ENCODE measurements around the gene VWA8.
"Not testable (repeated sequence)": the region's sequence is repeated elsewhere in the genome, so short reads cannot be mapped to it uniquely, and the experiment has no call there.

The VWA8 gene

GRCh38 chr13:41952749-41953148, 8.2 kb downstream of the VWA8 start:
- no peak overlapping the region for H3K27ac Mint-ChIP-seq
- peaks cover 0 to 1% of the 10 kb centered on the region in 2 donors for H3K9me3 Mint-ChIP-seq
- no peak overlapping the region for H3K4me3 Mint-ChIP-seq
- DNase-seq (no peak), ATAC-seq (replicated peaks) (no peak)
- H3K36me3 Mint-ChIP-seq = peaks cover 19 to 23% of the 10 kb centered on the region in 2 donors
- peaks cover 8 to 25% of the 10 kb centered on the region in 2 donors for H3K4me1 Mint-ChIP-seq
- H3K27me3 Mint-ChIP-seq = no peaks in the 10 kb centered on the region

- Mint-ChIP-seq H3K4me1 (peaks cover 4 to 17% of the 10 kb centered on the region in 2 donors), H3K9me3 (peaks cover 9 to 18% of the 10 kb centered on the region in 2 donors), H3K36me3 (peaks cover 46 to 47% of the 10 kb centered on the region in 2 donors)
- not testable (repeated sequence) for ATAC-seq (replicated peaks); H3K27ac Mint-ChIP-seq; DNase-seq; H3K4me3 Mint-ChIP-seq; H3K27me3 Mint-ChIP-seq
These were observed 11.8 kb downstream of the VWA8 start for GRCh38 chr13:41949104-41949503.

GRCh38 chr13:41945926-41946325, 15.0 kb downstream of the VWA8 start:
- ATAC-seq (replicated peaks) (no peak), DNase-seq (no peak)
- Mint-ChIP-seq H3K27me3 (no peaks in the 10 kb centered on the region), H3K9me3 (peaks cover 9 to 18% of the 10 kb centered on the region in 2 donors), H3K36me3 (peaks cover 46% of the 10 kb centered on the region in 2 donors), H3K4me1 (no peaks in the 10 kb centered on the region), H3K27ac (no peak overlapping the region), H3K4me3 (no peak overlapping the region)

GRCh38 chr13:41944635-41945397, 16.1 kb downstream of the VWA8 start:
- no peak for ATAC-seq (replicated peaks)
- Mint-ChIP-seq H3K36me3 (peaks cover 46 to 47% of the 10 kb centered on the region in 2 donors), H3K27me3 (no peaks in the 10 kb centered on the region), H3K4me1 (no peaks in the 10 kb centered on the region), H3K9me3 (peaks cover 9 to 18% of the 10 kb centered on the region in 2 donors), H3K4me3 (no peak overlapping the region), H3K27ac (no peak overlapping the region)
- no peak for DNase-seq

- H3K36me3 Mint-ChIP-seq = peaks cover 45 to 46% of the 10 kb centered on the region in 2 donors
These were observed 16.7 kb downstream of the VWA8 start for GRCh38 chr13:41944229-41944628.

GRCh38 chr13:41942462-41943094, 18.3 kb downstream of the VWA8 start:
- Mint-ChIP-seq H3K36me3 (peaks cover 36 to 42% of the 10 kb centered on the region in 2 donors), H3K27me3 (no peaks in the 10 kb centered on the region), H3K4me3 (no peak overlapping the region), H3K9me3 (peaks cover 9 to 16% of the 10 kb centered on the region in 2 donors), H3K4me1 (no peaks in the 10 kb centered on the region), H3K27ac (no peak overlapping the region)
- no peak for ATAC-seq (replicated peaks)
- no peak for DNase-seq

More at GRCh38 chr13:41944229-41944628, 16.7 kb downstream of the VWA8 start:
- peaks cover 9 to 17% of the 10 kb centered on the region in 2 donors for H3K9me3 Mint-ChIP-seq
- no peaks in the 10 kb centered on the region for H3K4me1 Mint-ChIP-seq
- H3K27me3 Mint-ChIP-seq = no peaks in the 10 kb centered on the region
- H3K4me3 Mint-ChIP-seq = no peak overlapping the region
- DNase-seq (no peak), ATAC-seq (replicated peaks) (no peak)
- no peak overlapping the region for H3K27ac Mint-ChIP-seq

GRCh38 chr13:41941174-41941573, 19.7 kb downstream of the VWA8 start:
- ATAC-seq (replicated peaks) = no peak
- Mint-ChIP-seq H3K4me1 (no peaks in the 10 kb centered on the region), H3K27me3 (no peaks in the 10 kb centered on the region), H3K27ac (no peak overlapping the region), H3K4me3 (no peak overlapping the region), H3K9me3 (peaks cover 8 to 9% of the 10 kb centered on the region in 2 donors), H3K36me3 (peaks cover 27 to 31% of the 10 kb centered on the region in 2 donors)
- no peak for DNase-seq

- ATAC-seq (replicated peaks) (no peak), DNase-seq (no peak)
- H3K9me3 Mint-ChIP-seq = no peaks in the 10 kb centered on the region
- no peaks in the 10 kb centered on the region for H3K4me1 Mint-ChIP-seq
- H3K4me3 Mint-ChIP-seq = no peak overlapping the region
- H3K27ac Mint-ChIP-seq = no peak overlapping the region
- H3K36me3 Mint-ChIP-seq = peaks cover 13 to 20% of the 10 kb centered on the region in 2 donors
- no peaks in the 10 kb centered on the region for H3K27me3 Mint-ChIP-seq
These were observed 21.5 kb downstream of the VWA8 start for GRCh38 chr13:41939398-41939797.

- no peak for ATAC-seq (replicated peaks)
- H3K36me3 Mint-ChIP-seq = peaks cover 13 to 23% of the 10 kb centered on the region in 2 donors
- H3K4me1 Mint-ChIP-seq = no peaks in the 10 kb centered on the region
- no peaks in the 10 kb centered on the region for H3K9me3 Mint-ChIP-seq
- no peak overlapping the region for H3K27ac Mint-ChIP-seq
- no peak overlapping the region for H3K4me3 Mint-ChIP-seq
- DNase-seq = no peak
- no peaks in the 10 kb centered on the region for H3K27me3 Mint-ChIP-seq
These were observed 22.0 kb downstream of the VWA8 start for GRCh38 chr13:41938918-41939317.

GRCh38 chr13:41937388-41937787, 23.5 kb downstream of the VWA8 start:
- H3K4me3 Mint-ChIP-seq = no peak overlapping the region
- H3K27me3 Mint-ChIP-seq = no peaks in the 10 kb centered on the region
- H3K27ac Mint-ChIP-seq = no peak overlapping the region
- H3K36me3 Mint-ChIP-seq = peaks cover 11 to 25% of the 10 kb centered on the region in 2 donors
- H3K4me1 Mint-ChIP-seq = peaks cover 0 to 4% of the 10 kb centered on the region in 2 donors
- H3K9me3 Mint-ChIP-seq = peaks cover 0 to 2% of the 10 kb centered on the region in 2 donors
- ATAC-seq (replicated peaks) (no peak), DNase-seq (no peak)

- no peak overlapping the region for H3K27ac Mint-ChIP-seq
- H3K36me3 Mint-ChIP-seq = peaks cover 13 to 28% of the 10 kb centered on the region in 2 donors
- H3K27me3 Mint-ChIP-seq = no peaks in the 10 kb centered on the region
- peaks cover 0 to 4% of the 10 kb centered on the region in 2 donors for H3K4me1 Mint-ChIP-seq
- no peak overlapping the region for H3K4me3 Mint-ChIP-seq
- DNase-seq = no peak
- peaks cover 0 to 2% of the 10 kb centered on the region in 2 donors for H3K9me3 Mint-ChIP-seq
- ATAC-seq (replicated peaks) = no peak
These were observed 25.4 kb downstream of the VWA8 start for GRCh38 chr13:41935501-41935900.

- Mint-ChIP-seq H3K4me3 (no peak overlapping the region), H3K27me3 (no peaks in the 10 kb centered on the region), H3K9me3 (peaks cover 0 to 2% of the 10 kb centered on the region in 2 donors), H3K27ac (no peak overlapping the region), H3K36me3 (peaks cover 13 to 32% of the 10 kb centered on the region in 2 donors), H3K4me1 (peaks cover under 1 to 4% of the 10 kb centered on the region in 2 donors)
- DNase-seq (no peak), ATAC-seq (replicated peaks) (no peak)
These were observed 25.9 kb downstream of the VWA8 start for GRCh38 chr13:41934994-41935393.

GRCh38 chr13:41934120-41934519, 26.8 kb downstream of the VWA8 start:
- Mint-ChIP-seq H3K27me3 (no peaks in the 10 kb centered on the region), H3K4me3 (no peak overlapping the region), H3K27ac (no peak overlapping the region), H3K4me1 (peaks cover 2 to 7% of the 10 kb centered on the region in 2 donors), H3K9me3 (peaks cover 0 to 2% of the 10 kb centered on the region in 2 donors), H3K36me3 (peaks cover 13 to 35% of the 10 kb centered on the region in 2 donors)
- ATAC-seq (replicated peaks) (no peak), DNase-seq (no peak)

GRCh38 chr13:41931337-41931736, 29.6 kb downstream of the VWA8 start:
- H3K4me1 Mint-ChIP-seq = peaks cover 8 to 19% of the 10 kb centered on the region in 2 donors
- no peak overlapping the region for H3K27ac Mint-ChIP-seq
- ATAC-seq (replicated peaks) = no peak
- peaks cover 24 to 50% of the 10 kb centered on the region in 2 donors for H3K36me3 Mint-ChIP-seq
- no peak for DNase-seq
- H3K9me3 Mint-ChIP-seq = peaks cover 0 to 6% of the 10 kb centered on the region in 2 donors
- no peaks in the 10 kb centered on the region for H3K27me3 Mint-ChIP-seq
- H3K4me3 Mint-ChIP-seq = no peak overlapping the region

GRCh38 chr13:41930154-41930553, 30.8 kb downstream of the VWA8 start:
- Mint-ChIP-seq H3K27ac (no peak overlapping the region), H3K4me1 (peaks cover 8 to 19% of the 10 kb centered on the region in 2 donors), H3K36me3 (peaks cover 29 to 54% of the 10 kb centered on the region in 2 donors), H3K9me3 (peaks cover 4 to 10% of the 10 kb centered on the region in 2 donors), H3K27me3 (no peaks in the 10 kb centered on the region), H3K4me3 (no peak overlapping the region)
- ATAC-seq (replicated peaks) (no peak), DNase-seq (no peak)
